HepG2 (cell line): ENCODE results near the gene MAPK11. TPM values are rescaled to one million over a fixed set of nuclear protein-coding genes. Genes with fewer than 3 reads are reported as not detected.

ENCODE experiments used
- CTCF ChIP-seq: sonication (generic); formaldehyde crosslinking; IDR thresholded peaks from 2 replicates; pipeline ENCODE4 v1.5.0; 2020; ENCODE audit warnings: mild to moderate bottlenecking, missing genetic modification reagents, moderate library complexity
- GRHL1 ChIP-seq: sonication (generic); formaldehyde crosslinking; conservative IDR thresholded peaks from 2 replicates; pipeline ENCODE4 v1.8.0; 2022; ENCODE audit warnings: missing genetic modification reagents
- IRF9 ChIP-seq: sonication (generic); formaldehyde crosslinking; IDR thresholded peaks from 2 replicates; pipeline ENCODE4 v1.8.0; 2022; ENCODE audit warnings: missing genetic modification reagents, mild to moderate bottlenecking, borderline replicate concordance
- JDP2 ChIP-seq: sonication (generic); formaldehyde crosslinking; IDR thresholded peaks from 2 replicates; pipeline ENCODE4 v1.8.1; 2022; ENCODE audit warnings: missing genetic modification reagents, borderline replicate concordance
- KLF9 ChIP-seq: IDR thresholded peaks from 2 replicates; pipeline ENCODE4 v1.6.1; 2016; ENCODE audit warnings: low read depth
- POGK ChIP-seq: sonication (generic); formaldehyde crosslinking; conservative IDR thresholded peaks from 2 replicates; pipeline ENCODE4 v1.8.0; 2022; ENCODE audit warnings: mild to moderate bottlenecking, moderate library complexity, missing genetic modification reagents
- TOE1 ChIP-seq: sonication (generic); formaldehyde crosslinking; IDR thresholded peaks from 2 replicates; pipeline ENCODE4 v1.4.0; 2020; ENCODE audit warnings: mild to moderate bottlenecking, missing genetic modification reagents
- ZFP36L2 ChIP-seq: sonication (generic); formaldehyde crosslinking; IDR thresholded peaks from 2 replicates; pipeline ENCODE4 v1.4.0; 2020; ENCODE audit warnings: missing genetic modification reagents
- ZHX1 ChIP-seq: sonication (generic); formaldehyde crosslinking; IDR thresholded peaks from 2 replicates; pipeline ENCODE4 v1.8.1; 2022; ENCODE audit warnings: low read depth, mild to moderate bottlenecking, missing genetic modification reagents
- ZNF746 ChIP-seq: sonication (generic); formaldehyde crosslinking; IDR thresholded peaks from 2 replicates; pipeline ENCODE4 v1.8.0; 2022; ENCODE audit warnings: mild to moderate bottlenecking, missing genetic modification reagents
- ZNF770 ChIP-seq: sonication (generic); formaldehyde crosslinking; IDR thresholded peaks from 2 replicates; pipeline ENCODE4 v1.5.0; 2020; ENCODE audit warnings: mild to moderate bottlenecking, missing genetic modification reagents
- ZNF772 ChIP-seq: sonication (generic); formaldehyde crosslinking; IDR thresholded peaks from 2 replicates; pipeline ENCODE4 v1.5.0; 2020; ENCODE audit warnings: mild to moderate bottlenecking, missing genetic modification reagents
- ZNF792 ChIP-seq: IDR thresholded peaks from 2 replicates; pipeline ENCODE4 v1.6.1; 2016
- polyA plus RNA-seq, 8 experiments: library from polyadenylated mRNA; depleted of rRNA in 3 of 8; stranded (reverse) in 7 of 8; unstranded in 1 of 8; fragments of >200 nt; fragmentation: Illumina TruSeq in 4 of 8; extraction: Trizol in 4 of 8; gene quantifications; 2 replicates each; pipeline versions ENCODE4 v1.2.1 to v1.2.3, GENCODE V29; 2011 to 2016; ENCODE audit warnings: low read depth in 4 of 8, missing spikeins in 1 of 8, mixed read lengths in 1 of 8; ENCODE audit not compliant: insufficient read depth in 1 of 8
- total RNA-seq, 5 experiments: library from RNA; depleted of rRNA; stranded (reverse); fragments of >200 nt; fragmentation: Illumina TruSeq; extraction: Trizol; gene quantifications; 2 replicates each; pipeline ENCODE4 v1.2.3, GENCODE V29; 2016; ENCODE audit warnings: low read depth in 1 of 5

Gene MAPK11
- total and polyA plus RNA-seq, 2 of the 13 experiments (the other 11 are each of a cell fraction or from before 2014, with no cell fraction given): 0.15 to 0.17 TPM

- TF ChIP-seq ZNF770 (peak; percentile 29; the same call in 1 of the 2 replicates), GRHL1 (CRISPR knock-in tag) (no peak), CTCF (CRISPR knock-in tag) (peak; percentile 54), POGK (peak; percentile 93), ZHX1 (CRISPR knock-in tag) (0 out of 2 replicates have a peak, but pooled peaks have one; percentile 50), TOE1 (CRISPR knock-in tag) (no peak; the same call in 1 of the 2 replicates), ZFP36L2 (no peak), ZNF792 (CRISPR knock-in tag) (peak; percentile 64; the same call in 1 of the 2 replicates), JDP2 (CRISPR knock-in tag) (no peak), KLF9 (CRISPR knock-in tag) (no peak), IRF9 (CRISPR knock-in tag) (no peak), ZNF746 (CRISPR knock-in tag) (peak; percentile 93), ZNF772 (CRISPR knock-in tag) (peak; percentile 53; the same call in 1 of the 2 replicates)
Measured at GRCh38 chr22:50293441-50294318, 23.5 kb upstream of the MAPK11 start (continued).
